HepG2 (cell line): Measurements from ENCODE around the gene TOX4. TPM values are rescaled to one million over a fixed set of nuclear protein-coding genes. Genes with fewer than 3 reads are reported as not detected.
A peak's percentile ranks its signal among the peaks of the same experiment; 100 is the strongest.

Experiments used
- CBX1 ChIP-seq: IDR thresholded peaks from one replicate; pipeline ENCODE4 v1.6.1; 2016; ENCODE audit warnings: antibody characterized with exemption, low read depth
- HOXD1 ChIP-seq: sonication (generic); formaldehyde crosslinking; IDR thresholded peaks from 2 replicates; pipeline ENCODE4 v1.5.0; 2020; ENCODE audit warnings: missing genetic modification reagents
- MIXL1 ChIP-seq: IDR thresholded peaks from 2 replicates; pipeline ENCODE4 v1.6.1; 2016
- MZF1 ChIP-seq: sonication (generic); formaldehyde crosslinking; IDR thresholded peaks from 2 replicates; pipeline ENCODE4 v1.8.1; 2023; ENCODE audit warnings: mild to moderate bottlenecking, missing genetic modification reagents, borderline replicate concordance
- PHF8 ChIP-seq: sonication (generic); formaldehyde crosslinking; IDR thresholded peaks from 2 replicates; pipeline ENCODE4 v1.5.0; 2020; ENCODE audit warnings: missing genetic modification reagents
- YEATS2 ChIP-seq: sonication (generic); formaldehyde crosslinking; IDR thresholded peaks from 2 replicates; pipeline ENCODE4 v1.4.0; 2020; ENCODE audit warnings: missing genetic modification reagents, borderline replicate concordance
- ZNF282 ChIP-seq: fragments of 450-650 bp; IDR thresholded peaks from 2 replicates; pipeline ENCODE4 v1.6.1; 2018; ENCODE audit not compliant: partially characterized antibody
- ZNF589 ChIP-seq: sonication (generic); formaldehyde crosslinking; conservative IDR thresholded peaks from 2 replicates; pipeline ENCODE4 v1.8.0; 2022; ENCODE audit warnings: mild to moderate bottlenecking, moderate library complexity, missing genetic modification reagents
- ZNF629 ChIP-seq: sonication (generic); formaldehyde crosslinking; conservative IDR thresholded peaks from 2 replicates; pipeline ENCODE4 v1.5.0; 2020; ENCODE audit warnings: missing genetic modification reagents
- ZNF83 ChIP-seq: sonication (generic); formaldehyde crosslinking; IDR thresholded peaks from 2 replicates; pipeline ENCODE4 v1.4.0; 2020; ENCODE audit warnings: missing genetic modification reagents, mild to moderate bottlenecking, borderline replicate concordance
- polyA plus RNA-seq, 8 experiments: library from polyadenylated mRNA; depleted of rRNA in 3 of 8; stranded (reverse) in 7 of 8; unstranded in 1 of 8; fragments of >200 nt; fragmentation: Illumina TruSeq in 4 of 8; extraction: Trizol in 4 of 8; gene quantifications; 2 replicates each; pipeline versions ENCODE4 v1.2.1 to v1.2.3, GENCODE V29; 2011 to 2016; ENCODE audit warnings: low read depth in 4 of 8, missing spikeins in 1 of 8, mixed read lengths in 1 of 8; ENCODE audit not compliant: insufficient read depth in 1 of 8
- total RNA-seq, 5 experiments: library from RNA; depleted of rRNA; stranded (reverse); fragments of >200 nt; fragmentation: Illumina TruSeq; extraction: Trizol; gene quantifications; 2 replicates each; pipeline ENCODE4 v1.2.3, GENCODE V29; 2016; ENCODE audit warnings: low read depth in 1 of 5
- TF ChIP-seq, protein P1 (sequence below): sonication (generic); formaldehyde crosslinking; IDR thresholded peaks from 2 replicates; pipeline ENCODE4 v1.4.0; 2020; ENCODE audit warnings: missing genetic modification reagents, borderline replicate concordance
- TF ChIP-seq, protein P2 (sequence below): sonication (generic); formaldehyde crosslinking; IDR thresholded peaks from 2 replicates; pipeline ENCODE4 v1.4.0; 2020; ENCODE audit warnings: mild to moderate bottlenecking, missing genetic modification reagents
- TF ChIP-seq, protein P3 (sequence below): sonication (generic); formaldehyde crosslinking; IDR thresholded peaks from 2 replicates; pipeline ENCODE4 v1.4.0; 2020; ENCODE audit warnings: missing genetic modification reagents
- TF ChIP-seq, protein P4 (sequence below): sonication (generic); formaldehyde crosslinking; IDR thresholded peaks from 2 replicates; pipeline ENCODE4 v1.4.0; 2020; ENCODE audit warnings: missing genetic modification reagents

TOX4 gene
- total and polyA plus RNA-seq, 2 of the 13 experiments (the other 11 are each of a cell fraction or from before 2014, with no cell fraction given), result 71.8 to 163 TPM

DNA sequence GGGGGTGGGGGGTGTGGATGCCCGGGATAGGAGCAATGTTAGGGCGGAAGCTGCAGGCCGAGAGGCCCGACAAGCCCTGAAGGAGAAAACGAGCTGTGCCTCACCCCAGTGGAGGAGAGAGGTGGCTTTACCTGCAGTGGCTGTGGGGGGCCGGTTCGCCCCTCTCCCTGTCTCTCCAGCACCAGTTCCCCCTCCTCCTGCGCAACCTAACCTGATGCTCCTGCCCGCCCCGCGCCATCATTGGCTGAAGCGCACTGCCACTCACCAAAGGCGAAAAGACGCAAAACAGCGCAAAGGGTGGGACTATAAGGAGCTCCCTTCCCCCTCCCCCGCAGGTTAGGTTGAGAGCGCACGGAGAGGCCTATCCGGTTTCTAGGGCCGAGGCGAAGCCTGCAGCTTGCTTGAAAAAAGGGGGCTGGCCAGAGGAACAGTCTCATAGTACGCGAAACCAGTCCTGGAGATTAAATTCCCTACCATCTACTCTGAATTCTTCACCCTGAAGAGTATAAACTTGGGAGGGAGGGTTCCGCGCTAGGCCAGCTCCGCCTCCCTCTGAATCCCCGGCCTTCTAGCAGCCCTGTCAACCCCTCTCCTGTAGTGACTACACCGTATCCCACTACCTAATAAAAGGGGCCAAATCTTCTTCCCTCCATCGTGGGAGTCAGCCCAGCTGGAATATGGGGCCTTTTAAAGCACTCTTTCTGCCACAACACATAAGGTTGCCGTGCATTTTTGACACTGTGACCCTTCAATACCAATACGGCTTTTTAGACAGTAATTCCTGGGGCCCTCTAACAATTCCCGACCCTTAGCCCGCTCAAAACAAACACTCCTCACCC, 39.7 kb upstream of the TOX4 start (continued):
- TF ChIP-seq, protein P1, sequence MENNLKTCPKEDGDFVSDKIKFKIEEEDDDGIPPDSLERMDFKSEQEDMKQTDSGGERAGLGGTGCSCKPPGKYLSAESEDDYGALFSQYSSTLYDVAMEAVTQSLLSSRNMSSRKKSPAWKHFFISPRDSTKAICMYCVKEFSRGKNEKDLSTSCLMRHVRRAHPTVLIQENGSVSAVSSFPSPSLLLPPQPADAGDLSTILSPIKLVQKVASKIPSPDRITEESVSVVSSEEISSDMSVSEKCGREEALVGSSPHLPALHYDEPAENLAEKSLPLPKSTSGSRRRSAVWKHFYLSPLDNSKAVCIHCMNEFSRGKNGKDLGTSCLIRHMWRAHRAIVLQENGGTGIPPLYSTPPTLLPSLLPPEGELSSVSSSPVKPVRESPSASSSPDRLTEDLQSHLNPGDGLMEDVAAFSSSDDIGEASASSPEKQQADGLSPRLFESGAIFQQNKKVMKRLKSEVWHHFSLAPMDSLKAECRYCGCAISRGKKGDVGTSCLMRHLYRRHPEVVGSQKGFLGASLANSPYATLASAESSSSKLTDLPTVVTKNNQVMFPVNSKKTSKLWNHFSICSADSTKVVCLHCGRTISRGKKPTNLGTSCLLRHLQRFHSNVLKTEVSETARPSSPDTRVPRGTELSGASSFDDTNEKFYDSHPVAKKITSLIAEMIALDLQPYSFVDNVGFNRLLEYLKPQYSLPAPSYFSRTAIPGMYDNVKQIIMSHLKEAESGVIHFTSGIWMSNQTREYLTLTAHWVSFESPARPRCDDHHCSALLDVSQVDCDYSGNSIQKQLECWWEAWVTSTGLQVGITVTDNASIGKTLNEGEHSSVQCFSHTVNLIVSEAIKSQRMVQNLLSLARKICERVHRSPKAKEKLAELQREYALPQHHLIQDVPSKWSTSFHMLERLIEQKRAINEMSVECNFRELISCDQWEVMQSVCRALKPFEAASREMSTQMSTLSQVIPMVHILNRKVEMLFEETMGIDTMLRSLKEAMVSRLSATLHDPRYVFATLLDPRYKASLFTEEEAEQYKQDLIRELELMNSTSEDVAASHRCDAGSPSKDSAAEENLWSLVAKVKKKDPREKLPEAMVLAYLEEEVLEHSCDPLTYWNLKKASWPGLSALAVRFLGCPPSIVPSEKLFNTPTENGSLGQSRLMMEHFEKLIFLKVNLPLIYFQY, result peak; percentile 65; the same call in 1 of the 2 replicates
- TF ChIP-seq ZNF282 (no peak), CBX1 (peak; percentile 82), ZNF629 (no peak), ZNF83 (CRISPR knock-in tag) (peak; percentile 96; the same call in 1 of the 2 replicates), YEATS2 (CRISPR knock-in tag) (peak; percentile 99), HOXD1 (peak; percentile 66; the same call in 1 of the 2 replicates), MZF1 (no peak), PHF8 (CRISPR knock-in tag) (peak; percentile 97), ZNF589 (no peak; the same call in 1 of the 2 replicates), MIXL1 (CRISPR knock-in tag) (peak; percentile 89)
- TF ChIP-seq, protein P2, sequence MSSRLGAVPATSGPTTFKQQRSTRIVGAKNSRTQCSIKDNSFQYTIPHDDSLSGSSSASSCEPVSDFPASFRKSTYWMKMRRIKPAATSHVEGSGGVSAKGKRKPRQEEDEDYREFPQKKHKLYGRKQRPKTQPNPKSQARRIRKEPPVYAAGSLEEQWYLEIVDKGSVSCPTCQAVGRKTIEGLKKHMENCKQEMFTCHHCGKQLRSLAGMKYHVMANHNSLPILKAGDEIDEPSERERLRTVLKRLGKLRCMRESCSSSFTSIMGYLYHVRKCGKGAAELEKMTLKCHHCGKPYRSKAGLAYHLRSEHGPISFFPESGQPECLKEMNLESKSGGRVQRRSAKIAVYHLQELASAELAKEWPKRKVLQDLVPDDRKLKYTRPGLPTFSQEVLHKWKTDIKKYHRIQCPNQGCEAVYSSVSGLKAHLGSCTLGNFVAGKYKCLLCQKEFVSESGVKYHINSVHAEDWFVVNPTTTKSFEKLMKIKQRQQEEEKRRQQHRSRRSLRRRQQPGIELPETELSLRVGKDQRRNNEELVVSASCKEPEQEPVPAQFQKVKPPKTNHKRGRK (CRISPR knock-in tag), result no peak
- TF ChIP-seq, protein P3, sequence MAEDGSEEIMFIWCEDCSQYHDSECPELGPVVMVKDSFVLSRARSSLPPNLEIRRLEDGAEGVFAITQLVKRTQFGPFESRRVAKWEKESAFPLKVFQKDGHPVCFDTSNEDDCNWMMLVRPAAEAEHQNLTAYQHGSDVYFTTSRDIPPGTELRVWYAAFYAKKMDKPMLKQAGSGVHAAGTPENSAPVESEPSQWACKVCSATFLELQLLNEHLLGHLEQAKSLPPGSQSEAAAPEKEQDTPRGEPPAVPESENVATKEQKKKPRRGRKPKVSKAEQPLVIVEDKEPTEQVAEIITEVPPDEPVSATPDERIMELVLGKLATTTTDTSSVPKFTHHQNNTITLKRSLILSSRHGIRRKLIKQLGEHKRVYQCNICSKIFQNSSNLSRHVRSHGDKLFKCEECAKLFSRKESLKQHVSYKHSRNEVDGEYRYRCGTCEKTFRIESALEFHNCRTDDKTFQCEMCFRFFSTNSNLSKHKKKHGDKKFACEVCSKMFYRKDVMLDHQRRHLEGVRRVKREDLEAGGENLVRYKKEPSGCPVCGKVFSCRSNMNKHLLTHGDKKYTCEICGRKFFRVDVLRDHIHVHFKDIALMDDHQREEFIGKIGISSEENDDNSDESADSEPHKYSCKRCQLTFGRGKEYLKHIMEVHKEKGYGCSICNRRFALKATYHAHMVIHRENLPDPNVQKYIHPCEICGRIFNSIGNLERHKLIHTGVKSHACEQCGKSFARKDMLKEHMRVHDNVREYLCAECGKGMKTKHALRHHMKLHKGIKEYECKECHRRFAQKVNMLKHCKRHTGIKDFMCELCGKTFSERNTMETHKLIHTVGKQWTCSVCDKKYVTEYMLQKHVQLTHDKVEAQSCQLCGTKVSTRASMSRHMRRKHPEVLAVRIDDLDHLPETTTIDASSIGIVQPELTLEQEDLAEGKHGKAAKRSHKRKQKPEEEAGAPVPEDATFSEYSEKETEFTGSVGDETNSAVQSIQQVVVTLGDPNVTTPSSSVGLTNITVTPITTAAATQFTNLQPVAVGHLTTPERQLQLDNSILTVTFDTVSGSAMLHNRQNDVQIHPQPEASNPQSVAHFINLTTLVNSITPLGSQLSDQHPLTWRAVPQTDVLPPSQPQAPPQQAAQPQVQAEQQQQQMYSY (CRISPR knock-in tag), result no peak
- TF ChIP-seq, protein P4, sequence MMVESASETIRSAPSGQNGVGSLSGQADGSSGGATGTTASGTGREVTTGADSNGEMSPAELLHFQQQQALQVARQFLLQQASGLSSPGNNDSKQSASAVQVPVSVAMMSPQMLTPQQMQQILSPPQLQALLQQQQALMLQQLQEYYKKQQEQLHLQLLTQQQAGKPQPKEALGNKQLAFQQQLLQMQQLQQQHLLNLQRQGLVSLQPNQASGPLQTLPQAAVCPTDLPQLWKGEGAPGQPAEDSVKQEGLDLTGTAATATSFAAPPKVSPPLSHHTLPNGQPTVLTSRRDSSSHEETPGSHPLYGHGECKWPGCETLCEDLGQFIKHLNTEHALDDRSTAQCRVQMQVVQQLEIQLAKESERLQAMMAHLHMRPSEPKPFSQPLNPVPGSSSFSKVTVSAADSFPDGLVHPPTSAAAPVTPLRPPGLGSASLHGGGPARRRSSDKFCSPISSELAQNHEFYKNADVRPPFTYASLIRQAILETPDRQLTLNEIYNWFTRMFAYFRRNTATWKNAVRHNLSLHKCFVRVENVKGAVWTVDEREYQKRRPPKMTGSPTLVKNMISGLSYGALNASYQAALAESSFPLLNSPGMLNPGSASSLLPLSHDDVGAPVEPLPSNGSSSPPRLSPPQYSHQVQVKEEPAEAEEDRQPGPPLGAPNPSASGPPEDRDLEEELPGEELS (CRISPR knock-in tag), result peak; percentile 70
